A549 (cell line): ENCODE data around the gene MAP2. TPM values are rescaled to one million over a fixed set of nuclear protein-coding genes. Genes with fewer than 3 reads are reported as not detected.
A peak's percentile ranks its signal among the peaks of the same experiment; 100 is the strongest.

Experiments used
- ATAC-seq, 2 experiments: fragments of 200-7000 bp in 1 of 2; fragments of >200 bp in 1 of 2; cut with Nextera tagmentation in 1 of 2; cut with Tn5 transposase in 1 of 2; 3 replicates each; pipeline versions ENCODE4 v1.8.0 to v1.9.1; 2018 to 2020; ENCODE audit warnings: mild to moderate bottlenecking in 1 of 2, moderate library complexity in 1 of 2
- CTCF ChIA-PET: fragments of 300-600 bp; sonication (Branson Sonifier 250); formaldehyde crosslinking; extraction: SDS; loops from one replicate; lab custom pipeline; 2021; ENCODE audit warnings: antibody characterized with exemption, inconsistent platforms; lab: Yijun Ruan, JAX
- POLR2A ChIA-PET: fragments of 350-600 bp; formaldehyde crosslinking; extraction: SDS; loops from one replicate; lab custom pipeline; 2021; ENCODE audit warnings: antibody characterized with exemption, inconsistent platforms; lab: Yijun Ruan, JAX
- DNase-seq, 2 experiments: peaks; one replicate each; pipeline versions ENCODE4 v3.0.0 to v3.0.0-alpha.2; 2011 to 2016; ENCODE audit warnings: low read depth in 1 of 2, low spot score in 1 of 2
- FAIRE-seq: peaks from 2 replicates; lab custom pipeline; 2011; peaks lifted over from hg19 to GRCh38; lab: Jason Lieb, UNC
- H3K27ac ChIP-seq, 2 experiments: fragments of >200 bp; sonication (Bioruptor Twin); formaldehyde crosslinking; 3 replicates each; pipeline ENCODE4 v1.5.1; 2016 to 2017
- H3K4me1 ChIP-seq: fragments of >200 bp; sonication (Bioruptor Twin); formaldehyde crosslinking; 3 replicates; pipeline ENCODE4 v1.6.1; 2016
- H3K4me2 ChIP-seq: fragments of >200 bp; sonication (Bioruptor Twin); formaldehyde crosslinking; 3 replicates; pipeline ENCODE4 v1.6.1; 2016
- H3K4me3 ChIP-seq: fragments of >200 bp; sonication (Bioruptor Twin); formaldehyde crosslinking; 3 replicates; pipeline ENCODE4 v1.5.1; 2016
- H3K9me3 ChIP-seq: fragments of >200 bp; sonication (Bioruptor Twin); formaldehyde crosslinking; 3 replicates; pipeline ENCODE4 v1.6.1; 2016
- CBX2 ChIP-seq: fragments of 200-600 bp; sonication (generic); IDR thresholded peaks from 2 replicates; pipeline ENCODE4 v1.6.1; 2016; ENCODE audit warnings: low read depth, mild to moderate bottlenecking, borderline replicate concordance
- CBX8 ChIP-seq: fragments of 200-600 bp; sonication (generic); IDR thresholded peaks from 2 replicates; pipeline ENCODE4 v1.6.1; 2016
- CHD4 ChIP-seq: fragments of 200-600 bp; sonication (generic); IDR thresholded peaks from 2 replicates; pipeline ENCODE4 v1.6.1; 2016; ENCODE audit warnings: antibody characterized with exemption, mild to moderate bottlenecking, borderline replicate concordance
- E2F6 ChIP-seq: IDR thresholded peaks from 2 replicates; pipeline ENCODE4 v1.6.1; 2012; ENCODE audit warnings: low read depth, borderline replicate concordance
- EHF ChIP-seq: fragments of 250-450 bp; sonication (Bioruptor Pico); IDR thresholded peaks from 2 replicates; pipeline ENCODE4 v1.5.0; 2020; ENCODE audit warnings: mild to moderate bottlenecking
- ELK1 ChIP-seq: fragments of 150-350 bp; IDR thresholded peaks from 2 replicates; pipeline ENCODE4 v1.6.1; 2014; ENCODE audit warnings: low read depth, mild to moderate bottlenecking, low read length
- EP300 ChIP-seq, 2 experiments: fragments of >200 bp; sonication (Bioruptor Twin); formaldehyde crosslinking; IDR thresholded peaks; 2 replicates in 1 of 2; 3 replicates in 1 of 2; pipeline ENCODE4 v1.6.1; 2016 to 2017
- ESRRA ChIP-seq: fragments of 150-350 bp; IDR thresholded peaks from 2 replicates; pipeline ENCODE4 v1.6.1; 2014; ENCODE audit warnings: mild to moderate bottlenecking, low read length, borderline replicate concordance
- FOXS1 ChIP-seq: fragments of 250-450 bp; sonication (Bioruptor Pico); IDR thresholded peaks from 2 replicates; pipeline ENCODE4 v1.5.0; 2020; ENCODE audit warnings: mild to moderate bottlenecking, moderate library complexity
- HDAC2 ChIP-seq: fragments of 200-600 bp; sonication (generic); IDR thresholded peaks from 2 replicates; pipeline ENCODE4 v1.6.1; 2016
- KDM5A ChIP-seq: fragments of 200-600 bp; sonication (generic); IDR thresholded peaks from 2 replicates; pipeline ENCODE4 v1.6.1; 2016; ENCODE audit warnings: antibody characterized with exemption, mild to moderate bottlenecking
- MAX ChIP-seq: IDR thresholded peaks from 2 replicates; pipeline ENCODE4 v1.6.1; 2012
- NPAS2 ChIP-seq: fragments of 250-450 bp; sonication (Bioruptor Pico); IDR thresholded peaks from 2 replicates; pipeline ENCODE4 v1.8.0; 2022; ENCODE audit warnings: mild to moderate bottlenecking, moderate library complexity, borderline replicate concordance
- PHF8 ChIP-seq: fragments of 200-600 bp; sonication (generic); IDR thresholded peaks from 2 replicates; pipeline ENCODE4 v1.6.1; 2016; ENCODE audit warnings: low read depth, mild to moderate bottlenecking, antibody characterized with exemption, moderate library complexity, borderline replicate concordance
- POLR2A ChIP-seq: IDR thresholded peaks from 2 replicates; pipeline ENCODE4 v1.6.1; 2012; ENCODE audit warnings: mild to moderate bottlenecking, low read length
- POLR2AphosphoS2 ChIP-seq: conservative IDR thresholded peaks from 2 replicates; pipeline ENCODE4 v1.6.1; 2012; ENCODE audit warnings: low read length, improper control_type of control experiment, inconsistent platforms
- RAD21 ChIP-seq, 2 experiments: fragments of >200 bp in 1 of 2; sonication (Bioruptor Twin) in 1 of 2; formaldehyde crosslinking in 1 of 2; IDR thresholded peaks in 1 of 2; conservative IDR thresholded peaks in 1 of 2; 2 replicates in 1 of 2; 3 replicates in 1 of 2; pipeline ENCODE4 v1.6.1; 2012 to 2018; ENCODE audit warnings: inconsistent platforms in 1 of 2
- RARB ChIP-seq: fragments of 250-450 bp; sonication (Bioruptor Pico); IDR thresholded peaks from 2 replicates; pipeline ENCODE4 v1.8.0; 2021; ENCODE audit warnings: mild to moderate bottlenecking, moderate library complexity
- RFX5 ChIP-seq: fragments of 450-650 bp; IDR thresholded peaks from 2 replicates; pipeline ENCODE4 v1.7.1; 2014; ENCODE audit warnings: antibody characterized with exemption, mild to moderate bottlenecking, moderate library complexity
- RNF2 ChIP-seq: fragments of 200-600 bp; sonication (generic); IDR thresholded peaks from 2 replicates; pipeline ENCODE4 v1.6.1; 2016; ENCODE audit warnings: low read depth, mild to moderate bottlenecking, antibody characterized with exemption, moderate library complexity, borderline replicate concordance
- SMC3 ChIP-seq: fragments of >200 bp; sonication (Bioruptor Twin); formaldehyde crosslinking; IDR thresholded peaks from 3 replicates; pipeline ENCODE4 v1.6.1; 2018; ENCODE audit warnings: inconsistent platforms
- TP53 ChIP-seq: fragments of 250-450 bp; sonication (Bioruptor Pico); IDR thresholded peaks from 2 replicates; pipeline ENCODE4 v1.5.0; 2021; ENCODE audit warnings: mild to moderate bottlenecking, moderate library complexity
- ZSCAN20 ChIP-seq: fragments of 250-450 bp; sonication (Bioruptor Pico); IDR thresholded peaks from 2 replicates; pipeline ENCODE4 v1.8.0; 2022; ENCODE audit warnings: mild to moderate bottlenecking, moderate library complexity
- WGBS: methylation state at CpG from one replicate; pipeline ENCODE4 v1.1.6; 2017; ENCODE audit errors: missing lambda C conversion rate; 5-methylcytosine and 5-hydroxymethylcytosine counted together
- polyA plus RNA-seq, 4 experiments: library from polyadenylated mRNA; depleted of rRNA in 3 of 4; stranded (reverse); fragments of >200 nt; fragmentation: RNase III in 1 of 4; extraction: RNeasy Plus Mini Kit Qiagen cat#74134 plus additional on column Dnase treatment in 1 of 4; gene quantifications; 2 replicates in 3 of 4; 3 replicates in 1 of 4; pipeline ENCODE4 v1.2.3, GENCODE V29; 2011 to 2017
- TF ChIP-seq, protein P1 (sequence below): fragments of 200-600 bp; sonication (generic); IDR thresholded peaks from 2 replicates; pipeline ENCODE4 v1.6.1; 2016; ENCODE audit warnings: antibody characterized with exemption, mild to moderate bottlenecking, moderate library complexity
- TF ChIP-seq, protein P2 (sequence below): fragments of >200 bp; sonication (Bioruptor Twin); formaldehyde crosslinking; IDR thresholded peaks from 3 replicates; pipeline ENCODE4 v1.6.1; 2016
- TF ChIP-seq, protein P3 (sequence below): fragments of 250-450 bp; sonication (Bioruptor Pico); IDR thresholded peaks from 2 replicates; pipeline ENCODE4 v1.5.0; 2021; ENCODE audit warnings: mild to moderate bottlenecking, moderate library complexity, borderline replicate concordance
- TF ChIP-seq, protein P4 (sequence below): fragments of >200 bp; sonication (Bioruptor Twin); formaldehyde crosslinking; IDR thresholded peaks from 2 replicates; pipeline ENCODE4 v1.6.1; 2016

Gene MAP2
- polyA plus RNA-seq, 2 of the 4 experiments (the other 2 are of a cell fraction), result 0.53 to 1.8 TPM

DNA sequence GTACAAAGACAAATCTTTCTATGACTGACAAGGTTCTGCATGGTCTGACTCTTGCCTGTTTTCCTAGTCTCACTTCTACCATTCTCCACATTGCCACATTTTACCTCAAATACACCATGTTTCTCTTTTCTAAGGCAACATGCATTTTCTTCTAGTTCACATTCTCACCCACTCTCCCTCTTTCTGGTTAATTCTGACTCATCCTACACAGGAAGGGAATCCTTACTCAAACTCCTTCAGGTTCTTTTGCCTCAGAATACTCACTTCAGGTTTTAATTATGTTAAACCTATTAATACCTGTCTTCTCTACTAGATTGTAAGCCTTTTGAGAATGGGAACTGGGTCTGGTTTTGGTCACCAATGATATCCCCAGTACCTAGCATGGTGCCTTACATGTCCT lies 47.2 kb downstream of the MAP2 start:
- peaks cover 38% of the 10 kb centered on the region for H3K4me1 ChIP-seq
- DNase-seq, result no peak
- no peak for FAIRE-seq
- ChIA-PET POLR2A (no interaction called here), CTCF (no interaction called here)
- no peak for TF ChIP-seq ESRRA
- TF ChIP-seq MAX, result no peak
- TF ChIP-seq, protein P1, sequence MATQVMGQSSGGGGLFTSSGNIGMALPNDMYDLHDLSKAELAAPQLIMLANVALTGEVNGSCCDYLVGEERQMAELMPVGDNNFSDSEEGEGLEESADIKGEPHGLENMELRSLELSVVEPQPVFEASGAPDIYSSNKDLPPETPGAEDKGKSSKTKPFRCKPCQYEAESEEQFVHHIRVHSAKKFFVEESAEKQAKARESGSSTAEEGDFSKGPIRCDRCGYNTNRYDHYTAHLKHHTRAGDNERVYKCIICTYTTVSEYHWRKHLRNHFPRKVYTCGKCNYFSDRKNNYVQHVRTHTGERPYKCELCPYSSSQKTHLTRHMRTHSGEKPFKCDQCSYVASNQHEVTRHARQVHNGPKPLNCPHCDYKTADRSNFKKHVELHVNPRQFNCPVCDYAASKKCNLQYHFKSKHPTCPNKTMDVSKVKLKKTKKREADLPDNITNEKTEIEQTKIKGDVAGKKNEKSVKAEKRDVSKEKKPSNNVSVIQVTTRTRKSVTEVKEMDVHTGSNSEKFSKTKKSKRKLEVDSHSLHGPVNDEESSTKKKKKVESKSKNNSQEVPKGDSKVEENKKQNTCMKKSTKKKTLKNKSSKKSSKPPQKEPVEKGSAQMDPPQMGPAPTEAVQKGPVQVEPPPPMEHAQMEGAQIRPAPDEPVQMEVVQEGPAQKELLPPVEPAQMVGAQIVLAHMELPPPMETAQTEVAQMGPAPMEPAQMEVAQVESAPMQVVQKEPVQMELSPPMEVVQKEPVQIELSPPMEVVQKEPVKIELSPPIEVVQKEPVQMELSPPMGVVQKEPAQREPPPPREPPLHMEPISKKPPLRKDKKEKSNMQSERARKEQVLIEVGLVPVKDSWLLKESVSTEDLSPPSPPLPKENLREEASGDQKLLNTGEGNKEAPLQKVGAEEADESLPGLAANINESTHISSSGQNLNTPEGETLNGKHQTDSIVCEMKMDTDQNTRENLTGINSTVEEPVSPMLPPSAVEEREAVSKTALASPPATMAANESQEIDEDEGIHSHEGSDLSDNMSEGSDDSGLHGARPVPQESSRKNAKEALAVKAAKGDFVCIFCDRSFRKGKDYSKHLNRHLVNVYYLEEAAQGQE, result no peak
- TF ChIP-seq HDAC2, result no peak
- TF ChIP-seq RFX5, result no peak
- TF ChIP-seq CBX8, result no peak
- TF ChIP-seq, protein P2, sequence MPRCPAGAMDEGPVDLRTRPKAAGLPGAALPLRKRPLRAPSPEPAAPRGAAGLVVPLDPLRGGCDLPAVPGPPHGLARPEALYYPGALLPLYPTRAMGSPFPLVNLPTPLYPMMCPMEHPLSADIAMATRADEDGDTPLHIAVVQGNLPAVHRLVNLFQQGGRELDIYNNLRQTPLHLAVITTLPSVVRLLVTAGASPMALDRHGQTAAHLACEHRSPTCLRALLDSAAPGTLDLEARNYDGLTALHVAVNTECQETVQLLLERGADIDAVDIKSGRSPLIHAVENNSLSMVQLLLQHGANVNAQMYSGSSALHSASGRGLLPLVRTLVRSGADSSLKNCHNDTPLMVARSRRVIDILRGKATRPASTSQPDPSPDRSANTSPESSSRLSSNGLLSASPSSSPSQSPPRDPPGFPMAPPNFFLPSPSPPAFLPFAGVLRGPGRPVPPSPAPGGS, result no peak
- TF ChIP-seq FOXS1 (CRISPR knock-in tag), result no peak
- no peak for TF ChIP-seq PHF8
- no peak for TF ChIP-seq EHF (CRISPR knock-in tag)
- TF ChIP-seq POLR2AphosphoS2, result no peak
- TF ChIP-seq EP300 (IDR thresholded peaks at IDR 0.05), result no peak
- no peak for TF ChIP-seq RNF2
- TF ChIP-seq TP53 (CRISPR knock-in tag), result no peak
- no peak for TF ChIP-seq ZSCAN20 (CRISPR knock-in tag)
- peak overlapping the region; percentile 39 to 80; a peak in 3 of 6 replicates for H3K27ac ChIP-seq
- H3K9me3 ChIP-seq, result no peaks in the 10 kb centered on the region
- no peak for ATAC-seq
- no peak overlapping the region for H3K4me3 ChIP-seq
- H3K4me2 ChIP-seq, result peak overlapping the region; percentile 21; the same call in 1 of the 3 replicates

GRCh38 chr2:209472112-209472832 lies 48.4 kb downstream of the MAP2 start:
- no peak for FAIRE-seq
- Histone ChIP-seq H3K4me1 (peaks cover 38% of the 10 kb centered on the region), H3K4me2 (peak overlapping the region; percentile 58), H3K4me3 (no peak overlapping the region), H3K9me3 (no peaks in the 10 kb centered on the region), H3K27ac (peak overlapping the region; percentile 80 to 84)
- 45% methylated on average over 4 of the region's 4 CpGs for WGBS
- peak in 1 of 2 experiments; percentile 40 for DNase-seq
- ATAC-seq, result peak; percentile 57 to 62; a peak in 4 of 6 replicates
- ChIA-PET POLR2A (interaction anchor here (0.6 kb wide), 1 partner anchor 18 kb away, joined by 3 read pairs; no protein-coding TSS in a partner anchor), CTCF (interaction anchor here (1.0 kb wide), 1 partner anchor 47 kb away, joined by 5 read pairs; the partner anchor contains the start of gene MAP2)
- TF ChIP-seq E2F6 (no peak), HDAC2 (no peak), NPAS2 (CRISPR knock-in tag) (no peak), RAD21 (conservative IDR thresholded peaks at IDR 0.05 in 1 of 2, IDR thresholded peaks at IDR 0.05 in 1 of 2) (no peak), ZSCAN20 (CRISPR knock-in tag) (no peak), SMC3 (no peak), EHF (CRISPR knock-in tag) (no peak), CBX2 (no peak), CHD4 (no peak), FOXS1 (CRISPR knock-in tag) (no peak), RARB (no peak), PHF8 (no peak), KDM5A (no peak), POLR2A (no peak), ELK1 (no peak), MAX (no peak)
- TF ChIP-seq, protein P3, sequence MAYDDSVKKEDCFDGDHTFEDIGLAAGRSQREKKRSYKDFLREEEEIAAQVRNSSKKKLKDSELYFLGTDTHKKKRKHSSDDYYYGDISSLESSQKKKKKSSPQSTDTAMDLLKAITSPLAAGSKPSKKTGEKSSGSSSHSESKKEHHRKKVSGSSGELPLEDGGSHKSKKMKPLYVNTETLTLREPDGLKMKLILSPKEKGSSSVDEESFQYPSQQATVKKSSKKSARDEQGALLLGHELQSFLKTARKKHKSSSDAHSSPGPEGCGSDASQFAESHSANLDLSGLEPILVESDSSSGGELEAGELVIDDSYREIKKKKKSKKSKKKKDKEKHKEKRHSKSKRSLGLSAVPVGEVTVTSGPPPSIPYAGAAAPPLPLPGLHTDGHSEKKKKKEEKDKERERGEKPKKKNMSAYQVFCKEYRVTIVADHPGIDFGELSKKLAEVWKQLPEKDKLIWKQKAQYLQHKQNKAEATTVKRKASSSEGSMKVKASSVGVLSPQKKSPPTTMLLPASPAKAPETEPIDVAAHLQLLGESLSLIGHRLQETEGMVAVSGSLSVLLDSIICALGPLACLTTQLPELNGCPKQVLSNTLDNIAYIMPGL, result no peak
- TF ChIP-seq, protein P4, sequence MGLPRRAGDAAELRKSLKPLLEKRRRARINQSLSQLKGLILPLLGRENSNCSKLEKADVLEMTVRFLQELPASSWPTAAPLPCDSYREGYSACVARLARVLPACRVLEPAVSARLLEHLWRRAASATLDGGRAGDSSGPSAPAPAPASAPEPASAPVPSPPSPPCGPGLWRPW, result peak; percentile 36; the same call in 1 of the 2 replicates
